Measurements from ENCODE around the gene CAPS. TPM values are rescaled to one million over a fixed set of nuclear protein-coding genes. Genes with fewer than 3 reads are reported as not detected.

CAPS gene
- total RNA-seq, 1 experiment from 2014 or later = 2.3 TPM

DNA sequence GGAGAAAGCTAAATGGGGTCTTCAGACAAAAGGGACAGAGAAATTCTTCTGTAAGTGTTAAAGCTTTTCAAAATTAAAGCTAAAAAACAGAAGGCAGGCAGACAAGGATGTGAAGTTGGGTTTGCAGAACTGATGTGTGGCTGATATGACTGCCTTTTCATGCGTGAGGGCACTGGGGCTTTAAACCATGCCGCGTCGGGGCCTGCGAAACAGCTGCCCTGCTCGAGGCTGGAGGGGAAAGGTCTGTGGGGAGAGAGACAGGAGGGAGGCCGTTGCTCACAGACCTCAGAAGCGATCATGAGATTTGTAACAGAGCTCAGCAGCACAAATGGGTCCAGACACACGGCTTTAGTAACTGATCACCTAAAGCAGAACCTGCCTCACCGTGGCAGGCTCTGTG is 23.5 kb downstream of the CAPS start:
- H2BK120ac ChIP-seq (ENCODE audit: low read depth, low read length, poor library complexity, severe bottlenecking) = no peak overlapping the region
- H3K23me2 ChIP-seq (ENCODE audit: insufficient read length, low read depth, low read length, poor library complexity, severe bottlenecking) = no peaks in the 10 kb centered on the region
- no peak overlapping the region for H3K56ac ChIP-seq (ENCODE audit: insufficient read length, low read depth, low read length)
- H3K27ac ChIP-seq (ENCODE audit: insufficient read length, low read depth, low read length) = no peak overlapping the region
- no peak overlapping the region for H2BK15ac ChIP-seq (ENCODE audit: low read depth, low read length)
- TF ChIP-seq, protein P1, sequence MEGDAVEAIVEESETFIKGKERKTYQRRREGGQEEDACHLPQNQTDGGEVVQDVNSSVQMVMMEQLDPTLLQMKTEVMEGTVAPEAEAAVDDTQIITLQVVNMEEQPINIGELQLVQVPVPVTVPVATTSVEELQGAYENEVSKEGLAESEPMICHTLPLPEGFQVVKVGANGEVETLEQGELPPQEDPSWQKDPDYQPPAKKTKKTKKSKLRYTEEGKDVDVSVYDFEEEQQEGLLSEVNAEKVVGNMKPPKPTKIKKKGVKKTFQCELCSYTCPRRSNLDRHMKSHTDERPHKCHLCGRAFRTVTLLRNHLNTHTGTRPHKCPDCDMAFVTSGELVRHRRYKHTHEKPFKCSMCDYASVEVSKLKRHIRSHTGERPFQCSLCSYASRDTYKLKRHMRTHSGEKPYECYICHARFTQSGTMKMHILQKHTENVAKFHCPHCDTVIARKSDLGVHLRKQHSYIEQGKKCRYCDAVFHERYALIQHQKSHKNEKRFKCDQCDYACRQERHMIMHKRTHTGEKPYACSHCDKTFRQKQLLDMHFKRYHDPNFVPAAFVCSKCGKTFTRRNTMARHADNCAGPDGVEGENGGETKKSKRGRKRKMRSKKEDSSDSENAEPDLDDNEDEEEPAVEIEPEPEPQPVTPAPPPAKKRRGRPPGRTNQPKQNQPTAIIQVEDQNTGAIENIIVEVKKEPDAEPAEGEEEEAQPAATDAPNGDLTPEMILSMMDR (conservative IDR thresholded peaks at IDR 0.05) = no peak
- peaks cover 2% of the 10 kb centered on the region for H3K79me1 ChIP-seq (ENCODE audit: insufficient read depth, low read depth, low read length, poor library complexity, severe bottlenecking)
- Mint-ChIP-seq H3K4me3 (no peak overlapping the region; a peak in 1 of 5 replicates), H3K27ac (peak overlapping the region; percentile 58 to 89 (median 68); a peak in 5 of 7 replicates), H3K27me3 (ENCODE audit: low read depth) (no peaks in the 10 kb centered on the region; the same call in 1 of the 2 replicates), H3K36me3 (ENCODE audit: insufficient read depth in 1 of 3, low read depth in 3 of 3) (peaks cover 7 to 62% (median 54%) of the 10 kb centered on the region in 3 experiments; a peak in 6 of 7 replicates), H3K4me1 (peaks cover 0 to 9% of the 10 kb centered on the region in 2 experiments; a peak in 1 of 4 replicates), H3K9me3 (no peaks in the 10 kb centered on the region)
- H2BK5ac ChIP-seq (ENCODE audit: insufficient read length, low read length) = no peak overlapping the region
- H3K4me1 ChIP-seq (ENCODE audit: insufficient read depth, low read length) = no peaks in the 10 kb centered on the region
- H3K9me3 ChIP-seq (ENCODE audit: control insufficient read depth, low read depth, low read length) = no peaks in the 10 kb centered on the region
- H2BK20ac ChIP-seq (ENCODE audit: low read depth, low read length, poor library complexity, severe bottlenecking) = no peak overlapping the region
- H4K91ac ChIP-seq (ENCODE audit: insufficient read length, low read depth, low read length) = no peak overlapping the region
- no peaks in the 10 kb centered on the region; the same call in 1 of the 2 replicates for H3K79me2 ChIP-seq (ENCODE audit: insufficient read depth, low read length)
- no peak overlapping the region for H2AFZ ChIP-seq (ENCODE audit: low read length)
- no peak overlapping the region for H2AK5ac ChIP-seq (ENCODE audit: insufficient read length, low read length)
- no peak overlapping the region for H4K5ac ChIP-seq (ENCODE audit: insufficient read length, low read depth, low read length)
- DNase-seq = no peak
- no peak overlapping the region for H3K14ac ChIP-seq (ENCODE audit: insufficient read depth, low read length)
- H3K4ac ChIP-seq (ENCODE audit: low read depth, low read length) = no peak overlapping the region
- H3K9ac ChIP-seq (ENCODE audit: extremely low read depth, insufficient read length, low read length) = no peak overlapping the region
- H3K4me2 ChIP-seq (ENCODE audit: insufficient read depth, insufficient read length, low read length) = no peak overlapping the region
- H4K8ac ChIP-seq (replicated peaks; ENCODE audit: insufficient read length, low read depth, low read length) = no peak overlapping the region
- WGBS (ENCODE audit: extremely low coverage, insufficient read length, low lambda C conversion rate) = no CpG with 5 or more reads among the region's 10 CpGs
- H3T11ph ChIP-seq (ENCODE audit: low read length) = no peak overlapping the region
- no peaks in the 10 kb centered on the region for H3K27me3 ChIP-seq (ENCODE audit: insufficient read depth, low read length)
- H4K20me1 ChIP-seq (ENCODE audit: control insufficient read depth, insufficient read depth, insufficient read length) = no peaks in the 10 kb centered on the region
- H3K23ac ChIP-seq (ENCODE audit: insufficient read length, low read depth, low read length) = no peak overlapping the region
- H3K18ac ChIP-seq (ENCODE audit: insufficient read length, low read depth, low read length) = no peak overlapping the region
- no peak overlapping the region for H2BK12ac ChIP-seq (ENCODE audit: insufficient read length, low read depth, low read length)
